Activated T-cell treated with anti-CD3 and anti-CD28 coated beads, Interleukin-2, amount 50 U/mL, for 4 hours (primary cell): Measurements from ENCODE around the gene SEC22A. TPM values are rescaled to one million over a fixed set of nuclear protein-coding genes. Genes with fewer than 3 reads are reported as not detected.

Experiments
- ATAC-seq, 2 donors: fragments of 200-7000 bp; cut with Tn5 transposase; one replicate each; pipeline ENCODE4 v1.10.0; 2021
- DNase-seq: peaks from one replicate; pipeline ENCODE4 v3.0.0-alpha.2; 2020
- H3K27me3 Mint-ChIP-seq: one replicate; pipeline ENCODE4 v1.8.0; 2021; ENCODE audit warnings: low read depth, mixed read lengths
- H3K36me3 Mint-ChIP-seq: one replicate; pipeline ENCODE4 v1.8.0; 2022; ENCODE audit warnings: mixed read lengths; ENCODE audit not compliant: insufficient read depth
- H3K4me1 Mint-ChIP-seq: one replicate; pipeline ENCODE4 v1.8.0; 2021; ENCODE audit warnings: low read depth, mixed read lengths
- H3K4me3 Mint-ChIP-seq: one replicate; pipeline ENCODE4 v1.8.0; 2021; ENCODE audit warnings: mild to moderate bottlenecking, moderate library complexity, mixed read lengths
- H3K9me3 Mint-ChIP-seq: one replicate; pipeline ENCODE4 v1.8.0; 2021; ENCODE audit warnings: mixed read lengths
- total RNA-seq, 3 donors: library from RNA; stranded (reverse); gene quantifications; one replicate each; pipeline ENCODE4 v1.2.1, GENCODE V29; 2021

Gene SEC22A
- total RNA-seq, 3 donors from 2014 or later, result 9.9 to 15.3 (median 14.4) TPM

DNA sequence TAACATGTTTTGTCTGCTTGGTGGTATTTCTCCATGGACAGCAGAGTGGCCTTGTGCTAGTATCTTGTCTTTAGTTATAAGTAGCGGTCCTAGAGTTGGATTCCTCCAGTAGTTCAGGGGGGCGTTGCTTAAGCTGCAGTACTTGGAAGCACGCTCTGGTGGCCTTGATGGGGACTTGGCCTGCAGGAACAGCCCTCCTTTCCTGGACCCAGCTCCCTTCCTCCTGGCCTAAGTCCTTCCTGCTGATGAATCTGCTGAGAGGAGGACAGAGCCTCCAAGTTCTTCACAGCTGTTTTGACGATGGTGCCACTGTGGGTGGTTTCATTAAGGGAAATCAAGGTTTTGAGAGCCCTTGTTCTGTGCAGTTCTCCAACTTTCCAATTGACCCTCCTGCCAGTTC lies 38.6 kb upstream of the SEC22A start:
- Mint-ChIP-seq H3K27me3 (no peaks in the 10 kb centered on the region), H3K36me3 (peaks cover 50% of the 10 kb centered on the region), H3K4me1 (no peaks in the 10 kb centered on the region), H3K4me3 (no peak overlapping the region), H3K9me3 (peaks cover 8% of the 10 kb centered on the region)
- ATAC-seq (no peak), DNase-seq (no peak)

DNA sequence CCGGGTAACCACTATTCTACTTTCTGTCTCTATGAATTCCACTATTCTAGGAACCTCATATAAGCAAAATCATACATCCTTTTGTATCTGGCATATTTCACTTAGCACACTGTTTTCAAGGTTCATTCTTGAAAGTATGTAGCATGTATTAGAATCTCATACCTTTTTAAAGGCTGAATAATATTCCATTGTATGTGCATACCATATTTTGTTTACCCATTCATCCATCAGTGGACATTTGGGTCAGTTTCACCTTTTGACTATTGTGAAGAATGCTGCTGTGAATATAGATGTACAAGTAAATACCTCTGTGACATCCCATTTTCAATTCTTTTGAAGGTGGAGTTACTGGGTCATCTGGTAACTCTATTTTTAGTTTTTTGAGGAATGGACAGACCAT lies 36.6 kb upstream of the SEC22A start:
- Mint-ChIP-seq H3K27me3 (no peaks in the 10 kb centered on the region), H3K36me3 (peaks cover 43% of the 10 kb centered on the region), H3K4me1 (no peaks in the 10 kb centered on the region), H3K9me3 (peaks cover 8% of the 10 kb centered on the region), H3K4me3 (no peak overlapping the region)
- no peak for ATAC-seq
- DNase-seq, result no peak

DNA sequence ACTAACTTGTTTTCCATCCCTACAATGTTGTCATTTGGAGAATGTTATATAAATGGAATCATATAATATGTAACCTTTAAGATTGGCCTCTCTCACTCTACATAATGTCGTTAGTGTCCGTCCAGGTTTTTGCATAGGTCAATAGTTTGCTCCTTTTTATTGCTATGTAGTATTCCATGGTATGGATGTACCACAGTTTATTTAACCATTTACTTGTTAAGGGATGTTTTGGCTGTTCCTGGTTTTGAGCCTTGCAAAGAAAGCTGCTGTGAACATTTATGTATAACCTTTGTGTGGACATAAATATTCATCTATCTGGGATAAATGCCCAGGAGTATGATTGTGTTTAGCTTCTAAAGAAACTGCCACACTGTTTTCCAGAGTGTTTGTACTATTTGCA lies 34.1 kb upstream of the SEC22A start:
- DNase-seq (no peak), ATAC-seq (no peak)
- no peak overlapping the region for H3K4me3 Mint-ChIP-seq
- H3K27me3 Mint-ChIP-seq, result no peaks in the 10 kb centered on the region
- H3K4me1 Mint-ChIP-seq, result no peaks in the 10 kb centered on the region
- peaks cover 8% of the 10 kb centered on the region for H3K9me3 Mint-ChIP-seq
- peaks cover 31% of the 10 kb centered on the region for H3K36me3 Mint-ChIP-seq

DNA sequence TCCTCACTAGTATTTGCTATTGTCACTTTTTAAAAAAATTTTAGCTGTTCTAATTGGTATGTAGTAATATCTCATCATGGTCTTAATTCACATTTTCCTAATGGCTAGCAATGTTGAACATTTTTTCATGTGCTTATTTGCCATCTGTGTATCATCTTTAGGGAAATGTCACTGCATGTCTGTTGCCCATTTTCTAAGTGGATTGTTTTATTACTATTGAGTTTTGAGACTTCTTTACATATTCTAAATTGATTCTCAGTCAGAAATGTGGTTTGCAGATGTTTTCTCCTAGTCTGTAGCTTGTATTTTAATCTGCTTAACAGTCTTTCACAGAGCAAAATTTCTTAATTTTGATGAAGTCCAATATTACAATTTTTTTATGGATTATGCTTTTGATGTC lies 33.6 kb upstream of the SEC22A start:
- Mint-ChIP-seq H3K36me3 (peaks cover 27% of the 10 kb centered on the region), H3K4me1 (no peaks in the 10 kb centered on the region), H3K27me3 (no peaks in the 10 kb centered on the region), H3K4me3 (no peak overlapping the region), H3K9me3 (peaks cover 8% of the 10 kb centered on the region)
- no peak for DNase-seq
- no peak for ATAC-seq

DNA sequence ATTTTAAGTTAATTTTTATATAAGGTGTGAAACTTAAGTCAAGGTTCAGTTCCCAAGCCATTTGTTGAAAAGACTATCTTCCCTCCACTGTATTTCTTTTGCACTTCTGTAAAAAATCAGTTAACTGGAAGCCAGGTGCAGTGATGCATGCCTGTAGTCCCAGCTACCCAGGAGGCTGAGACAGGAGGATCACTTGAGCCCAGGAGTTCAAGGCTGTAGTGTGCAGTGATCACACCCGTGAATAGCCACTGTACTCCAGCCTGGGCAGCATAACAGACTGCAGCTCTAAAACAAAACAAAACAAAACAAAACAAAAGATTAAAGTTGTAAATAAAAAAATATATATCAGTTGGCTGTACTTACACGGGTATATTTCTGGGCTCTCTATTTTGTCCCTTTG lies 33.1 kb upstream of the SEC22A start:
- ATAC-seq (no peak), DNase-seq (no peak)
- no peaks in the 10 kb centered on the region for H3K27me3 Mint-ChIP-seq
- peaks cover 8% of the 10 kb centered on the region for H3K9me3 Mint-ChIP-seq
- H3K36me3 Mint-ChIP-seq, result peaks cover 29% of the 10 kb centered on the region
- no peaks in the 10 kb centered on the region for H3K4me1 Mint-ChIP-seq
- H3K4me3 Mint-ChIP-seq, result no peak overlapping the region

DNA sequence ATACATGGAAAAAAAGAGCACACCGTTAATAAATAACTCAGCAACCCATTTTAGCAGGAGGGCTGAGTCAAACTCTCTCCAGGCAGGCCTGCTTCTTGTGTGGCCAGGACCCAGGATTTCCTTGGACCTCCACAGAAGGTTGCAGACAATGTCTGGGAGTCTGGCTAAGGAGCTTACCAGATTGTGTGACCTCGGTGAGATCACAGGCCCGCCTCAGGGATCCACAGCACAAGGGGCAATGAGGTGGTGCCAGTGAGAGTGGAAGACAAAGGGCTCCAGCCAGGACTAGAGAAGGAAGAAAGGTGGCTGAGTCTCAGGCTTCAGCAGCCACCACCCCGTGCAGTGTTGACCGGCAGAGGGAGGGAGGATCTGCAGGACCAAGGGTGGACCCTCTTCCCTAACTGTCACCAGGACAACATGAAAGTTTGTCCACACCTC lies 32.2 kb upstream of the SEC22A start:
- H3K4me1 Mint-ChIP-seq, result no peaks in the 10 kb centered on the region
- peaks cover 23% of the 10 kb centered on the region for H3K36me3 Mint-ChIP-seq
- no peak overlapping the region for H3K4me3 Mint-ChIP-seq
- ATAC-seq, result no peak
- DNase-seq, result no peak
- peaks cover 8% of the 10 kb centered on the region for H3K9me3 Mint-ChIP-seq
- H3K27me3 Mint-ChIP-seq, result no peaks in the 10 kb centered on the region

DNA sequence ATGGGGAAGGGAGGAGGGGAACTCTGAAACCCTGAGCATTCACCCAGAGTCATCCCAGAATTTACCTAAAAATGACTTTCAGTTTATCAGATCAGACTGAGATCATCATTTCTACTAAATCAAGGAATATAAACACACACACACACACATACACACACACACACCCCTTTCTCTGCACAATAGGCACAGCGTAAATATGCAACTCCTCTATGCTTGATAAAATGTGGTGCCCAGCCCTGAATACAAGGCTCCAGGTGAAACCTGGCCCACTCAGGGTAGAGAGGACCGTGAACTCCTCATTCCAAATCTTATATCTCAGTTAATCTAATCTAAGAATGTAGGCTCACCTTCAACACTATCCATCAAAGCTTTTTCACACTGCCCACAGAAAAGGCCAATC lies 31.8 kb upstream of the SEC22A start:
- H3K9me3 Mint-ChIP-seq, result peaks cover 7% of the 10 kb centered on the region
- no peak overlapping the region for H3K4me3 Mint-ChIP-seq
- no peak for ATAC-seq
- peaks cover 19% of the 10 kb centered on the region for H3K36me3 Mint-ChIP-seq
- no peaks in the 10 kb centered on the region for H3K4me1 Mint-ChIP-seq
- no peak for DNase-seq
- no peaks in the 10 kb centered on the region for H3K27me3 Mint-ChIP-seq

DNA sequence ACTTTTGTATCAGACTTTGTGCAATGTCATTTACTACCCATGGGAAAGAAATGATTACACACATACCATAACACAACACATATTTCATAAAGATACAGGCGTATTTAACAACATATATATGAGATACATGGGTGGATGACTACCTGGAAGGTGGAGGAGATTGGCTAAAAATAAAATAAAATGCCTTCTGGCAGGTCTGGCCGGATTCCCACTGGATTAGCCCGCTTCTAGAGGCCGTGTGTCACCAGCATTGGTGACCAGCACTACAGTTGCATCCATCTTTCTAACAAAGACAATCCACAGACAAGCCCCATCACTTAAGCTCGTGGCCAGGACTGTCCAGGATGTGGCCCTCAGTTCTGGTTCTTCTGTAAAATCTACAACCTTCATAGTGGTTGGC lies 21.0 kb upstream of the SEC22A start:
- no peak overlapping the region for H3K4me3 Mint-ChIP-seq
- H3K36me3 Mint-ChIP-seq, result peaks cover 4% of the 10 kb centered on the region
- peaks cover 12% of the 10 kb centered on the region for H3K9me3 Mint-ChIP-seq
- H3K27me3 Mint-ChIP-seq, result no peaks in the 10 kb centered on the region
- DNase-seq (no peak), ATAC-seq (no peak)
- H3K4me1 Mint-ChIP-seq, result no peaks in the 10 kb centered on the region

DNA sequence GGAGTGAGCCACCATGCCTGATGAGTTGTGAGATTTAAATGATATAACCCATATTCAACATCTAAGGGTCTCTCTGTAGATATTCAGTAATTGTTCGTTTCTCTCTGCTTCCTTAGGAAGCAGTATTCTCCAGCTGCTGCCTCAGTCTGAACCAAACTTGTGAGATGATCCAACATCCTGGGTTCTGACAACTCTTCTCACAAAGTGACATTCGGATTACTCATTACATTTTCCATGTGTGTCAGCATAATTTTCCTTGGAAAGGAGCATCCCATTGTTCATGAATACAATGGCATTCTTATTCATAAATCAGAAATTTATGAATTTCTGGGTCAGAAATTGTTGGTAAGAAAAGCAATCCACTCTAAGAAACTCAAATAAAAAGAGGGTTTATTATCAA lies 15.0 kb upstream of the SEC22A start:
- Mint-ChIP-seq H3K27me3 (peaks cover 2% of the 10 kb centered on the region), H3K36me3 (no peaks in the 10 kb centered on the region)

DNA sequence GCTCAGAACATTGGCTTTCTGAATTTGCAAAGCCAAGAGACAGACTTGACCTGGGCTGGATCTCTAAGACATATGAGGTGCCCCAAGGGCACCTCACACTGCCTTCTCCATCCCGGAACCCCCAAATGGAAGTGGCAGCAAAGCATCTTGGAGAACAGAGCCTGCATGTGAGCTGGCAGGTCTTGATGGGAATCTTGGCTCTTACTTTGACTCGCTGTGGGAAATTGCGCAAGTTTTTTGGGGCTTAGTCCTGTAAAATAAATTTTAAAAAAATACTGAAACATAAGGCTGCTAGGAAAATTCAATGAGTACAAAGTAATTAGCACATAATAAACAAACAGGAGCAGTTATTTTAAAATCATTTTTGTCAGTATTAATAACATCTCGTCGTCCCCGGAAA lies 13.7 kb upstream of the SEC22A start:
- ATAC-seq, result no peak
- Mint-ChIP-seq H3K4me3 (no peak overlapping the region), H3K36me3 (no peaks in the 10 kb centered on the region), H3K4me1 (no peaks in the 10 kb centered on the region), H3K27me3 (peaks cover 2% of the 10 kb centered on the region), H3K9me3 (peaks cover 2% of the 10 kb centered on the region)
- no peak for DNase-seq

More for the DNA sequence above, 15.0 kb upstream of the SEC22A start:
- Mint-ChIP-seq H3K9me3 (peaks cover 12% of the 10 kb centered on the region), H3K4me3 (no peak overlapping the region), H3K4me1 (no peaks in the 10 kb centered on the region)
- DNase-seq (no peak), ATAC-seq (no peak)

DNA sequence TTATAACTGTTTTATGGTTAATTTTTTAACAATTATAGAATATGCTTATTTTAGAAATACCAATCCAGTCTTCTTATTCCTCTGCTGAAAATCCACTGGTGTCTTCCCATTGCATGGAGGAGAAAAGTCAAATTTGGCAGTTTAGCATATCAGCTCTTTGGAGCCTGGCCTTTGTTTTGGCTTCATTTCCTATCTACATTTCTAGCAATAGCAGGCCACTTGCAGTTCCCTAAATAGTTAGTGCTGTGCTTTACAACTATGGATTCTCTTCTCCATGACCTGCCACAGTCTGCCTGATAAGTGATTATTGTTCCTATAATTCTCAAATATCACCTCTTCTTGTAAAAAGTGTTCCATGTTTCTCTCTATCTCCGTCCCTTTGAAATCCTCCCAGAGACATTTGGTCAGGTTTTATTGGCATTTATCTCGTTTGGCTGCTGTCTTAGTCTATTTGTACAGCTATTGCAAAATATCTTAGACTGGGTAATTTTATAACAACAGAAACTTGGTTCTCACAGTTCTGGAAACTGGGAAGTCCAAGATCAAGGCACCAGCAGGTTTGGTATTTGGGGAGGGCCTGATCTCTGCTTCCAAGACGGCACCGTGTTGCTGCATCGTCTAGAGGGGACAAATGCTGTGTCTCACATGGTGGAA lies 8.2 kb upstream of the SEC22A start:
- ATAC-seq, result no peak
- Mint-ChIP-seq H3K36me3 (no peaks in the 10 kb centered on the region), H3K4me1 (no peaks in the 10 kb centered on the region)

DNA sequence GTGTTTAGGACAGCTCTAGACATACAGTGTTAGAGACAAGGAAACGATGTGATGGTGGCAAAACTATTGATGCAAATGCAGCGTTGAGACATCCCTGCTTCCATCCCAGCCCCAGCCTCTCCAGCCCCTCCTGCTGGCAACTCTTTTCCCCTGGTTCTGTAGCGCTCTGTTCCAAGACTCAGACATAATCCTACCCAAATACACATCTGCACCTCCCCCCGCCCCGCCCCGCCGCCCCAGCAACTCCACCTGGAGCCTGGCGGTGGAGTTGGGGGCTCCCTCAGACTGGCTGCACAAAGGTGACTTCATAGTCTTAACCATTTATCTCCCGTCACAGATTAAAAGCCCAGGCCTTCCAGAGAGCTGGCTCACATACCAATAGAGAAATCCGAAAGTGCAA lies 7.2 kb upstream of the SEC22A start:
- H3K36me3 Mint-ChIP-seq, result no peaks in the 10 kb centered on the region
- DNase-seq (no peak), ATAC-seq (no peak)
- H3K4me3 Mint-ChIP-seq, result no peak overlapping the region
- H3K9me3 Mint-ChIP-seq, result peaks cover 4% of the 10 kb centered on the region
- H3K27me3 Mint-ChIP-seq, result peaks cover 5% of the 10 kb centered on the region
- H3K4me1 Mint-ChIP-seq, result no peaks in the 10 kb centered on the region

More for the DNA sequence above, 8.2 kb upstream of the SEC22A start:
- Mint-ChIP-seq H3K27me3 (no peaks in the 10 kb centered on the region), H3K9me3 (no peaks in the 10 kb centered on the region), H3K4me3 (no peak overlapping the region)
- DNase-seq, result no peak

DNA sequence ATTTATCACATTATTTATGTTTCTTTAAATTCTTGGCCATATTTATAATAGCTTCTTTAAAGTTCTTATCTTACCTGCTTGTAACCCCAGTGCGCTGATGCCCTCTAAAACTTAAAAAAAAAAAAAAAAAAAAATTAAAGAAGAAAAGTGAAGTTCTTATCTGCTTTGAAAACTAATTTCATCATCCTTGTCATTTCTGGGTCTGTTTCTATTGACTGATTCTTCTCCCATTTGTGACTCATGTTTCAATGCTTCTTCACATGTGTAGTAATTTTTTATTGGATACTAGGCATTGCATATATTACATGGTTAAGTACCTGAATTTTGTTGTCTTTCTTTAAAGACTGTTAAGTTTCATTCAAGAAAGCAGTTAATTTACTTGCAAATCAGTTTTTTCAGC lies 3.4 kb upstream of the SEC22A start:
- ATAC-seq, result no peak
- Mint-ChIP-seq H3K4me3 (no peak overlapping the region), H3K9me3 (peaks cover 4% of the 10 kb centered on the region), H3K36me3 (no peaks in the 10 kb centered on the region), H3K4me1 (peaks cover 17% of the 10 kb centered on the region), H3K27me3 (peaks cover 5% of the 10 kb centered on the region)
- DNase-seq, result no peak

DNA sequence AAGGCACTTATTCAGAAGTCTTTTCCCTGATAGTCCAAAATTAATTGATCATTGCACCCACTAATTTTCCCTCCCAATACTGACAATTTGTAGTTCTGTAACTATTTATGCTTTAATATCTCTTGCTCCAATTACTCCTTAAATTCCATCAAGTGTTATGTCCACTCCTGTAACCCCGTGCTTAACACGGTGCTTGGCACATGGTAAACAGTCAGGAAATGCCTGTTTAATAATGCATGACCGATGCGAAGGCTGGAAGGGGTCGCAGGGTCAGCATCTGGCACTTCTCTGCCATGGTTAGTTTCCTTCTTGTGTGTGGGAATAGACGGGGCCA lies 553 bp upstream of the SEC22A start:
- ATAC-seq (no peak), DNase-seq (no peak)
- no peaks in the 10 kb centered on the region for H3K36me3 Mint-ChIP-seq
- H3K27me3 Mint-ChIP-seq, result peaks cover 5% of the 10 kb centered on the region
- H3K9me3 Mint-ChIP-seq, result peaks cover 4% of the 10 kb centered on the region
- peaks cover 19% of the 10 kb centered on the region for H3K4me1 Mint-ChIP-seq
- peak overlapping the region; percentile 90 for H3K4me3 Mint-ChIP-seq

DNA sequence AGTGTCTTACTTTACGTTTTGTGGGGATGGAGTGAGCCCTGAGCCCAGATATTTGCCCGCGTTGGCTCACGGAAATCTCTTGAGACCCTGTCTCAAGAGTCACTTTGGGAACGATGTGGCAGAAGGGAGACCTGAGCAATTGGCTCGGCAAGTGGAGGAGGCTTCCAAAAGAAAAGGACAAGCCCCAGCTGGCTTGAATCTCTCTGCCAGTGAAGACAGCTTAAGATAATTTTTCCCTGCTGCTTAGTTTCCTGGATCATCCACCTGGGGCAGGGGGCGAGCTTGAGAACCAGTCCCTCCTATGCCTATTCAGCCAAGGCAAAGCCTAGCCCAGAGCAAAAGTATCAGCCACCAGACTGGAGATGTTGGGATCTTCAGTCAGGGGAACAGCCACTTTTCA lies 708 bp downstream of the SEC22A start:
- H3K27me3 Mint-ChIP-seq, result peaks cover 5% of the 10 kb centered on the region
- peaks cover 21% of the 10 kb centered on the region for H3K4me1 Mint-ChIP-seq
- H3K9me3 Mint-ChIP-seq, result peaks cover 4% of the 10 kb centered on the region
- ATAC-seq, result no peak
- H3K36me3 Mint-ChIP-seq, result peaks cover 1% of the 10 kb centered on the region
- DNase-seq, result no peak
- peak overlapping the region; percentile 90 for H3K4me3 Mint-ChIP-seq

DNA sequence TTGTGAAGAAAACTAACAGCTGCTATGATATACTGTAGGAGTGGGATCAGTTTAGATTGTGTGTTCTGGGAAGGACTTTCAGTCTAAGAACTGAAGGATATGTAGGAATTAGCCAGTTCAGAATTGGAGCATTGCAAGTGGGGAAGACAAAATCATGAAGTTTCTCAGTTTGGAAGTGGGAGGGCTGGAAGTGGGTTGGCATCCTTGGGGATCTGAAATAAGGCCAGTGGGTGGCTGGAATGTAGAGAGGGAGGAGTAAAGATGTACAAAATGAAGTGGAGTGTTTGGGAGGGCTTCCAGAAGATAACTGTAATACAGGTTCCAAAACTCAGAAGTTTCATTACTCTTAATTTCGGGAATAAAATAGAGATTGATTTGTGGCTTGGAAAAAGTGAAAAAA lies 17.2 kb downstream of the SEC22A start:
- Mint-ChIP-seq H3K9me3 (no peaks in the 10 kb centered on the region), H3K4me1 (peaks cover 10% of the 10 kb centered on the region), H3K36me3 (peaks cover 39% of the 10 kb centered on the region), H3K4me3 (no peak overlapping the region), H3K27me3 (no peaks in the 10 kb centered on the region)
- DNase-seq (no peak), ATAC-seq (no peak)
